Measurements from ENCODE around the gene SLC19A1. TPM values are rescaled to one million over a fixed set of nuclear protein-coding genes. Genes with fewer than 3 reads are reported as not detected.
A peak's percentile ranks its signal among the peaks of the same experiment; 100 is the strongest.

Gene SLC19A1
- total RNA-seq, 1 donor from 2014 or later: 28.2 TPM

DNA sequence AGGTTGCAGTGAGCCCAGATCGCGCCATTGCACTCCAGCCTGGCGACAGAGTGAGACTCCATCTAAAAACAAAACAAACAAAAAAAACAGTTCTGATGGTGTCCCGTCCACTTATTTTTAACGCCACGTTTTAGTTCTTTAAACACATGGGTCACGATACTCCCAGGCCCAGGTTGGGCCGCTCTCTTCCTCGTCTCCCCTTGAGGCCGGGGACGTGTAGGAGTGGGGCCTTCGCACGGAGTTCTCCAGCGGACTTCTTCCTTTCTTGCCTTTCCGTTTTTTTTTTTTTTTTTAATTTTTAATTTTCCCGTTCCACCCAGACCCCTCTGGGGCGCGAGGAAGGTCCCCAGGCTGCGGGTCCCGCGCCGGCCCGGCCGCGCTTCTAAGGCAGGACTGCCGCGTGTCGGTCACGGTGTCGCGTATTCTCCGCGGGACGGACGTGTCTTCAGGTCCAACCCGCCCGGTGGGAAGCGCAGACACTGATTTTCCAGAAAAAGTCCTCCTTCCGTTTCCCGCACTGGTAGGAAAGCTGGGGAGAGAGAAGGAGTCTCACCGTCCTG lies 47.5 kb upstream of the SLC19A1 start:
- Mint-ChIP-seq H3K27ac (no peak overlapping the region), H3K4me1 (ENCODE audit: unreplicated experiment) (no peaks in the 10 kb centered on the region), H3K36me3 (no peaks in the 10 kb centered on the region), H3K4me3 (peak overlapping the region; percentile 46), H3K27me3 (peaks cover 38% of the 10 kb centered on the region), H3K9me3 (peaks cover 25% of the 10 kb centered on the region)
- TF ChIP-seq, protein P1, sequence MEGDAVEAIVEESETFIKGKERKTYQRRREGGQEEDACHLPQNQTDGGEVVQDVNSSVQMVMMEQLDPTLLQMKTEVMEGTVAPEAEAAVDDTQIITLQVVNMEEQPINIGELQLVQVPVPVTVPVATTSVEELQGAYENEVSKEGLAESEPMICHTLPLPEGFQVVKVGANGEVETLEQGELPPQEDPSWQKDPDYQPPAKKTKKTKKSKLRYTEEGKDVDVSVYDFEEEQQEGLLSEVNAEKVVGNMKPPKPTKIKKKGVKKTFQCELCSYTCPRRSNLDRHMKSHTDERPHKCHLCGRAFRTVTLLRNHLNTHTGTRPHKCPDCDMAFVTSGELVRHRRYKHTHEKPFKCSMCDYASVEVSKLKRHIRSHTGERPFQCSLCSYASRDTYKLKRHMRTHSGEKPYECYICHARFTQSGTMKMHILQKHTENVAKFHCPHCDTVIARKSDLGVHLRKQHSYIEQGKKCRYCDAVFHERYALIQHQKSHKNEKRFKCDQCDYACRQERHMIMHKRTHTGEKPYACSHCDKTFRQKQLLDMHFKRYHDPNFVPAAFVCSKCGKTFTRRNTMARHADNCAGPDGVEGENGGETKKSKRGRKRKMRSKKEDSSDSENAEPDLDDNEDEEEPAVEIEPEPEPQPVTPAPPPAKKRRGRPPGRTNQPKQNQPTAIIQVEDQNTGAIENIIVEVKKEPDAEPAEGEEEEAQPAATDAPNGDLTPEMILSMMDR (conservative IDR thresholded peaks at IDR 0.05): no peak
- no peak for DNase-seq (ENCODE audit: extremely low spot score, unreplicated experiment)

DNA sequence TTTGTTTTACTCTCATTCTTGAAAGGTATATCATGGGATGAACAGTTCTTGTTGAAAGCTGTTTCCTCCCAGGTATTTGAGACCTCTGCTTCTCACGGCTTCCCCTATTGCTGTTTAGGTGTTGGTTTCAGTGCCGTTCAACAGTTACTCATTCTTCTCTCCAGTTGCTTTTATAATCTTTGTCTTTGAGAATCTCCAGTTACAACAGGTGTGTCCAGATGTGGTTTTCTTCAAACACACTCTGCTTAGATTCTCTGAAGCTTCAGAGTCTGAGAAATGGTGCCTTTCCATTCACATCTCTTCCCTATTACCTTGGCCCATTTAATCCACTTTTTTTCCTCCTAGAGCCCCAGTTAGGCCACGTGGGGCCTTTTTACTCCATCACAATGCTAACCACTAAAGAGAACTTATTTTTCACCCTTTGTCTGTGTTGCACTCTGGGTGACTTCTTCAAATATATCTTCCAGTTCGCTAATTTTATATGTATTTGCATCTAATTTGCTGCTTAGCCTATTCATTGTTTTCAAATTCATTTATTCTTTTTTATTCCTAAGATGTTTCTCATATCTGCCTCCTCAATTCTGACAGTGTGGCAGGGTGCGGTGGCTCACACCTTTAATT lies 46.7 kb upstream of the SLC19A1 start:
- Mint-ChIP-seq H3K36me3 (no peaks in the 10 kb centered on the region), H3K9me3 (peaks cover 25% of the 10 kb centered on the region), H3K27me3 (peaks cover 32% of the 10 kb centered on the region), H3K4me1 (ENCODE audit: unreplicated experiment) (no peaks in the 10 kb centered on the region), H3K4me3 (no peak overlapping the region), H3K27ac (no peak overlapping the region)
- DNase-seq (ENCODE audit: extremely low spot score, unreplicated experiment): no peak
- TF ChIP-seq, protein P1 (conservative IDR thresholded peaks at IDR 0.05): no peak

DNA sequence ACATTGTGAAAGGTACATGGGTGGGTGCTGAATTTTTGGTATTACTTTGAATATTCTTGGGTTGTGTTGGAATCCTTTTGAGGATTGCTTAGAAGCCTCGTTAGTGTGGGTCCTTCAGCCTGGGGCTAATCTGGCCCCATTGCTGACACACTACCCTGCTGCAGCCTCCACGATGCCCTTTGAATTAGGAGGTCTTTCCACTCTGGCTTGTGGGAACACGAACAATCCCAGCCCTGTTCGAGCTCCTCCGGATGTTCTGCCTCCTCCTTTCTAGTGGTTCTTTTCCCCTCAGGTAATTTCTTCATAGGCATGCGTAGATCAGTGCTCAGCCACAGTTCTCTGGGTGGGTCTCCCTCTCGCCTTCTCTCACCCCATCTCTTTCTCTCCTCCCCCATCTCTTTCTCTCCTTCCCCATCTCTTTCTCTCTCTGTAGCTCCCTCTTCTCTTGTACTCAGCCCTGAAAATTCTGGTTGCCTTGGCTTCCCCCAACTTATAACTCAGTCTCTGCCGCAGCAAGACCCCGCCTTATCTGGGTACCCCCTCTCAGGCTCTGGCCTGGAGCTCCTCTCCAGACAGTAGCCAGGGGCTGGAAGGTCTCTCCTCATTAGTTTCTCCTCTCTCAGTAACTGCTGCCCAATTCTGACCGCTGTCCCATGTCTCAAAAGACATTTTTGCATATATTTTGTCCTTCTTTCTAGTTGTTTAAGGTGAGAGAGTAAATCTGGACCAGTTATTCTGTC lies 46.0 kb upstream of the SLC19A1 start:
- TF ChIP-seq, protein P1 (conservative IDR thresholded peaks at IDR 0.05): no peak
- H3K27me3 Mint-ChIP-seq: peaks cover 30% of the 10 kb centered on the region
- H3K36me3 Mint-ChIP-seq: no peaks in the 10 kb centered on the region
- no peak overlapping the region for H3K27ac Mint-ChIP-seq
- peak; percentile 27 for DNase-seq (ENCODE audit: extremely low spot score, unreplicated experiment)
- no peaks in the 10 kb centered on the region for H3K4me1 Mint-ChIP-seq (ENCODE audit: unreplicated experiment)
- no peak overlapping the region for H3K4me3 Mint-ChIP-seq
- H3K9me3 Mint-ChIP-seq: peaks cover 25% of the 10 kb centered on the region

DNA sequence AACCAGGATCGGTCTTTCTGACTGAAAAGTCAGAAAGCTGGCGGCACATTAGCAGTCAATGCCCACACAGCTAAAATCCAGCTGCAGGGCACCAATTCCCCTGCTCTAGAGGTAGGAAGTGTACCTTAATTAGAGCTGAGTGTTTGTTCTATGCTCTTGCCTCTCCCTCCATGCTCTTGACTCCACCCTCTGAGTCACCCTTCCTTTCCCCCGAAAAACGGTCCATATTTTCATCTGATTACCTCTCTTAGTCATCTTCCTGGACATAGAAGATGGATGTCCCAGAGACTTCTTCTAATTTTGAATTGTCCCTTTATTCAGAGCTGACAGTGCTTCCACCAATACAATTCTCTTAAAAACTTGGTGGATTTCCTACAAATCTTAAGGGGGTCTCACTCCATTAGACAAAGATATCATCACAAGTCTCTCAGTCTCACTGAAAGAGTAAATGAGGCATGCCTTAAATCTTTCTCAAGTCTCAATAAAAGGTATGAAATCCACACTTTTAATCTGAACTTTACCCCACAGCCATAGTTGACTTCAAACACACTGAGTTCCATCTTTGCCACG lies 44.1 kb upstream of the SLC19A1 start:
- no peaks in the 10 kb centered on the region for H3K36me3 Mint-ChIP-seq
- TF ChIP-seq, protein P1 (conservative IDR thresholded peaks at IDR 0.05): no peak
- H3K9me3 Mint-ChIP-seq: peaks cover 25% of the 10 kb centered on the region

DNA sequence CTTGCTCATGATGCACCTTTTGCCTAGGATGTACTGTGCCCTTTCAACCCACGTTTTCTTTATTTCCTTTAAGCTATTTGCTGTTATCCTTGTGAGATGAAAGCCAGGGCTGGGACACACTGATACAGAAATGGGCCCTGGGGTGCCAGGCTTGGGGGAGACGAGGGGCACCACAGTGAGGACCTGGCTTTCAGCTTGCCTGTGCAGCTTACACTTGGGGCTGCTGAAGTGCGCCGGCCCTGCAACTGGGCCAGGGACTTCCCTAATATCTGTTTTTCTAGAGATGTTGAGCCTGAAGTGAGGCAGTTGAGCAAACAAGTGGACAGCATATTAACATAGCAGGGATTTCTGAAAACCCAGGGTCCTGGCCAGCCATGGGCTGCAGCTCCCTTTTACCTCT lies 42.5 kb upstream of the SLC19A1 start:
- Mint-ChIP-seq H3K36me3 (no peaks in the 10 kb centered on the region), H3K27ac (no peak overlapping the region), H3K9me3 (peaks cover 25% of the 10 kb centered on the region), H3K4me3 (no peak overlapping the region), H3K4me1 (ENCODE audit: unreplicated experiment) (no peaks in the 10 kb centered on the region), H3K27me3 (peaks cover 30% of the 10 kb centered on the region)
- DNase-seq (ENCODE audit: extremely low spot score, unreplicated experiment): peak; percentile 34
- TF ChIP-seq, protein P1 (conservative IDR thresholded peaks at IDR 0.05): no peak

More for the DNA sequence above, 44.1 kb upstream of the SLC19A1 start:
- H3K4me3 Mint-ChIP-seq: no peak overlapping the region
- H3K27me3 Mint-ChIP-seq: peaks cover 30% of the 10 kb centered on the region
- no peaks in the 10 kb centered on the region for H3K4me1 Mint-ChIP-seq (ENCODE audit: unreplicated experiment)
- DNase-seq (ENCODE audit: extremely low spot score, unreplicated experiment): no peak
- H3K27ac Mint-ChIP-seq: no peak overlapping the region
